Activated CD4-positive, alpha-beta memory T cell treated with anti-CD3 and anti-CD28 coated beads for 36 hours (primary cell): Measurements from ENCODE around the gene ALKBH1. TPM values are rescaled to one million over a fixed set of nuclear protein-coding genes. Genes with fewer than 3 reads are reported as not detected.
"Not testable (repeated sequence)": the region's sequence is repeated elsewhere in the genome, so short reads cannot be mapped to it uniquely, and the experiment has no call there.

Source experiments
- CTCF ChIA-PET: fragments of 350-600 bp; sonication (Branson Sonifier 250); formaldehyde crosslinking; loops from one replicate; lab custom pipeline; 2021; ENCODE audit warnings: antibody characterized with exemption, inconsistent platforms; lab: Charles Lee
- POLR2A ChIA-PET: fragments of 350-600 bp; sonication (Branson Sonifier 250); formaldehyde crosslinking; loops from one replicate; lab custom pipeline; 2021; ENCODE audit warnings: antibody characterized with exemption; lab: Charles Lee
- DNase-seq: peaks from one replicate; pipeline ENCODE4 v3.0.0-alpha.2; 2020
- H3K27ac Mint-ChIP-seq: one replicate; pipeline ENCODE4 v1.8.0; 2021; ENCODE audit warnings: mixed read lengths
- H3K27me3 Mint-ChIP-seq: one replicate; pipeline ENCODE4 v1.8.0; 2021; ENCODE audit warnings: mixed read lengths
- H3K36me3 Mint-ChIP-seq: one replicate; pipeline ENCODE4 v1.8.0; 2021; ENCODE audit warnings: mixed read lengths
- H3K4me1 Mint-ChIP-seq: one replicate; pipeline ENCODE4 v1.8.0; 2021; ENCODE audit warnings: low read depth, mixed read lengths
- H3K4me3 Mint-ChIP-seq: one replicate; pipeline ENCODE4 v1.8.0; 2021; ENCODE audit warnings: mild to moderate bottlenecking, mixed read lengths
- H3K9me3 Mint-ChIP-seq: one replicate; pipeline ENCODE4 v1.8.0; 2021; ENCODE audit warnings: mixed read lengths
- intact Hi-C: fragments of 100-400 bp; cut with micrococcal nuclease; formaldehyde crosslinking; loops from one replicate; pipeline ENCODE4 v1.15.1; 2023
- total RNA-seq, 2 experiments: library from RNA; stranded (reverse); gene quantifications; one replicate each; pipeline ENCODE4 v1.2.3, GENCODE V29; 2021

Gene ALKBH1
- total RNA-seq, 2 experiments from 2014 or later, result 13.2 to 16.1 TPM

DNA sequence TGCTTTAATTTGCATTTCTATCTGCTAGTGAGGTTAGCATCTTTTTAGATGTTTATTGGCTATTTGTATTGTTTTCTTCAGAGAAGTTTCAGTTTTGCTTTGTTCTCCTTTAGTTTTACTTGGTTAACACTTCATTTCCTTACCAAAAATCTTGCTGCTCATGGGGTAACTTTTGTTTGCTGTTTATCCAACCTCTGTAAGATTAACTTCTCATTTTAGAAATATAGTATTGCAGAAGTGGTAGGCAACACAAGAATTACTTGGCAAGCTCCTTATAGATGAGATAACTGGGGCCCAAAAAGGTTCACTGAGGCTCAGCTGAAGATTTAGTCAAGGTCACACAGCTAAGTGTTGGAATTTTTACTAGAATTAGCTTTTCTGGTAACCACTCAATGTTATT is 40.5 kb downstream of the ALKBH1 start:
- no peaks in the 10 kb centered on the region for H3K4me1 Mint-ChIP-seq
- no peaks in the 10 kb centered on the region for H3K27me3 Mint-ChIP-seq
- H3K4me3 Mint-ChIP-seq, result no peak overlapping the region
- H3K9me3 Mint-ChIP-seq, result no peaks in the 10 kb centered on the region
- no peaks in the 10 kb centered on the region for H3K36me3 Mint-ChIP-seq
- POLR2A ChIA-PET, result no interaction called here
- no peak overlapping the region for H3K27ac Mint-ChIP-seq
- intact Hi-C loops, result no loop called here
- no peak for DNase-seq
- CTCF ChIA-PET, result interaction anchor here (0.6 kb wide), 1 partner anchor 175 kb away, joined by 4 read pairs; no protein-coding TSS in a partner anchor

GRCh38 chr14:77663293-77663692 is 44.5 kb downstream of the ALKBH1 start:
- ChIA-PET CTCF (no interaction called here), POLR2A (no interaction called here)
- Mint-ChIP-seq H3K36me3 (no peaks in the 10 kb centered on the region), H3K9me3 (no peaks in the 10 kb centered on the region), H3K4me1 (no peaks in the 10 kb centered on the region), H3K27ac (no peak overlapping the region), H3K4me3 (no peak overlapping the region), H3K27me3 (no peaks in the 10 kb centered on the region)
- no peak for DNase-seq
- intact Hi-C loops, result no loop called here

DNA sequence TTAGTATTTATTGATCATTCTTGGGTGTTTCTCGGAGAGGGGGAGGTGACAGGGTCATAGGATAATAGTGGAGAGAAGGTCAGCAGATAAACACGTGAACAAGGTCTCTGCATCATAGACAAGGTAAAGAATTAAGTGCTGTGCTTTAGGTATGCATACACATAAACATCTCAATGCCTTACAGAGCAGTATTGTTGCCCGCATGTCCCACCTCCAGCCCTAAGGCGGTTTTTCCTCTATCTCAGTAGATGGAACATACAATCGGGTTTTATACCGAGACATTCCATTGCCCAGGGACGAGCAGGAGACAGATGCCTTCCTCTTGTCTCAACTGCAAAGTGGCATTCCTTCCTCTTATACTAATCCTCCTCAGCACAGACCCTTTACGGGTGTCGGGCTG is 46.3 kb downstream of the ALKBH1 start:
- H3K36me3 Mint-ChIP-seq, H3K27me3 Mint-ChIP-seq, POLR2A ChIA-PET, H3K4me1 Mint-ChIP-seq, H3K27ac Mint-ChIP-seq, H3K4me3 Mint-ChIP-seq, CTCF ChIA-PET, DNase-seq, intact Hi-C loops, H3K9me3 Mint-ChIP-seq: not testable (repeated sequence)

DNA sequence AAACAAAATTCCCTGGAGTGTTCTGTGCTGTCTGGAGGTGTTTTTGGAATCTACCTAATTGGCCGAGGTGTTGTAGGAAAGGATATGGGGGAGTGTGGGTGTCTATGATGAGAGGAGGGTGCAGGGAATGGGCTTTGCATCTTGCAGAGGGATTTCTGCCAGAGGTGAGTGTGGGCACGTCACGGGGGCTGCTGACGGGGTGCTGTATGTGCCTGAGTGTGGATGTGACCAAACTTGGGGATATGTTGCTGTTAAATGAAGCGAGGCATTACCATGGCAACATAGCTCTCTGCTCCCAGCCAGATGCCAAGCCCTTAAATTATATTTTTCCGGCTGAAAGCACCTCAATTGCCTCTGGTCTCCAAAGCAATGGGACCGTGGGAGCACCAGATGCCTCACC is 47.1 kb downstream of the ALKBH1 start:
- Mint-ChIP-seq H3K27me3 (no peaks in the 10 kb centered on the region), H3K9me3 (no peaks in the 10 kb centered on the region), H3K36me3 (no peaks in the 10 kb centered on the region), H3K4me1 (no peaks in the 10 kb centered on the region), H3K27ac (no peak overlapping the region), H3K4me3 (no peak overlapping the region)
- ChIA-PET POLR2A (no interaction called here), CTCF (no interaction called here)
- DNase-seq, result no peak
- intact Hi-C loops, result no loop called here

- ChIA-PET POLR2A (no interaction called here), CTCF (no interaction called here)
- DNase-seq, result no peak
- intact Hi-C loops, result loop anchor here (5.0 kb wide), 1 partner anchor 142 kb away; the partner anchor contains the start of gene ADCK1
- Mint-ChIP-seq H3K27me3 (no peaks in the 10 kb centered on the region), H3K4me1 (no peaks in the 10 kb centered on the region), H3K36me3 (no peaks in the 10 kb centered on the region), H3K4me3 (no peak overlapping the region), H3K9me3 (no peaks in the 10 kb centered on the region), H3K27ac (no peak overlapping the region)
Observed at GRCh38 chr14:77659831-77660230, 48.0 kb downstream of the ALKBH1 start.

- Mint-ChIP-seq H3K9me3 (no peaks in the 10 kb centered on the region), H3K36me3 (no peaks in the 10 kb centered on the region), H3K4me1 (no peaks in the 10 kb centered on the region), H3K27me3 (no peaks in the 10 kb centered on the region), H3K27ac (no peak overlapping the region), H3K4me3 (no peak overlapping the region)
- ChIA-PET POLR2A (no interaction called here), CTCF (no interaction called here)
- no peak for DNase-seq
- intact Hi-C loops, result loop anchor here (5.0 kb wide), 1 partner anchor 145 kb away; the partner anchor contains the start of gene ADCK1
Observed at GRCh38 chr14:77657280-77657679, 50.5 kb downstream of the ALKBH1 start.

GRCh38 chr14:77654001-77654441 is 53.8 kb downstream of the ALKBH1 start:
- no peaks in the 10 kb centered on the region for H3K36me3 Mint-ChIP-seq
- H3K4me3 Mint-ChIP-seq, result no peak overlapping the region
- intact Hi-C loops, result no loop called here
- ChIA-PET CTCF (interaction anchor here (0.9 to 1.2 kb wide), 2 partner anchors 208 to 913 kb away, joined by 3 to 4 read pairs; no protein-coding TSS in a partner anchor), POLR2A (no interaction called here)
- no peaks in the 10 kb centered on the region for H3K4me1 Mint-ChIP-seq
- H3K27me3 Mint-ChIP-seq, result no peaks in the 10 kb centered on the region
- no peaks in the 10 kb centered on the region for H3K9me3 Mint-ChIP-seq
- H3K27ac Mint-ChIP-seq, result no peak overlapping the region
- DNase-seq, result no peak

DNA sequence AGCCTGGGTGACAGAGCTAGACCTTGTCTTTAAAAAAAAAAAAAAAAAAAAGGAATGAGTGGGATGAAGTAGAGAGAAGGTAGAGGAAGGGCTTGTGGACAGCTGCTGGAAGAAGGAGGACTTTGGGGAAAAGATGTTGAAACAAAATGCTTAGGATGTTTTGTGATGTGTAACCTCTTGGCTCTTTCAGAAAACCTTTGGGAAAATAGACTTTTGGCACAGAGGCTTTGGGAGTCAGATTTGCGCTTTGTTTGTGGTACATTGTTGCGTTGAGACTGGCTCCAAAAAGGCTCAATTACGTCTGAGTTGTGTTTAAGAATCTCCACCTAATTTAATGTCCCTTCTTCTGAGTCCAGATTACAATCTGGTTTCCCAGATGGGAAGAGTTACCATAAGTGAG is 58.5 kb downstream of the ALKBH1 start:
- no peak for DNase-seq
- H3K27ac Mint-ChIP-seq, result no peak overlapping the region
- H3K9me3 Mint-ChIP-seq, result no peaks in the 10 kb centered on the region
- ChIA-PET CTCF (no interaction called here), POLR2A (no interaction called here)
- no peaks in the 10 kb centered on the region for H3K36me3 Mint-ChIP-seq
- no peak overlapping the region for H3K4me3 Mint-ChIP-seq
- no peaks in the 10 kb centered on the region for H3K27me3 Mint-ChIP-seq
- no peaks in the 10 kb centered on the region for H3K4me1 Mint-ChIP-seq
- intact Hi-C loops, result no loop called here

- H3K27me3 Mint-ChIP-seq, result no peaks in the 10 kb centered on the region
- no peak overlapping the region for H3K27ac Mint-ChIP-seq
- H3K4me1 Mint-ChIP-seq, result no peaks in the 10 kb centered on the region
- H3K36me3 Mint-ChIP-seq, result no peaks in the 10 kb centered on the region
- no peak for DNase-seq
- intact Hi-C loops, result no loop called here
- H3K9me3 Mint-ChIP-seq, result no peaks in the 10 kb centered on the region
- H3K4me3 Mint-ChIP-seq, result no peak overlapping the region
- ChIA-PET POLR2A (no interaction called here), CTCF (no interaction called here)
Observed at GRCh38 chr14:77648520-77649200, 59.2 kb downstream of the ALKBH1 start.

DNA sequence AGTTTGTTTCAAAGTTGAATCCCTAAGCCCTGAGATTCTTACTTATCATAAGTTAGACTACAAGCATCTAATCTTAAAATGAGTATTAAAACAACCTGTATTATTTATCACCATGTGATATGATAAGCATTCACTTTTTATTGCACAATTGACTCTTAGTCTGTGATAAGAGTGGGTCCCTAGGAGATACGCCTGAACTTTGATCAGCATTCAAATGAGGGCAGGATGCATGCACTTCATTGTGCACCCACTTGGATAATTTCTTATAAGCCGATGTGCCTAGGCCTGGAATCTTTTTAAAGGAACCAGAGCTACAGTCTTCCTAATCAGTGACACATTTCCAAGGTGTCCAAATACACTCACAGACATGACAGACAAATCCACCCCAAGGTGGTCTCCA is 60.0 kb downstream of the ALKBH1 start:
- no peaks in the 10 kb centered on the region for H3K27me3 Mint-ChIP-seq
- H3K4me1 Mint-ChIP-seq, result no peaks in the 10 kb centered on the region
- no peak overlapping the region for H3K27ac Mint-ChIP-seq
- intact Hi-C loops, result no loop called here
- ChIA-PET CTCF (no interaction called here), POLR2A (no interaction called here)
- no peak for DNase-seq
- H3K4me3 Mint-ChIP-seq, result no peak overlapping the region
- no peaks in the 10 kb centered on the region for H3K9me3 Mint-ChIP-seq
- no peaks in the 10 kb centered on the region for H3K36me3 Mint-ChIP-seq

DNA sequence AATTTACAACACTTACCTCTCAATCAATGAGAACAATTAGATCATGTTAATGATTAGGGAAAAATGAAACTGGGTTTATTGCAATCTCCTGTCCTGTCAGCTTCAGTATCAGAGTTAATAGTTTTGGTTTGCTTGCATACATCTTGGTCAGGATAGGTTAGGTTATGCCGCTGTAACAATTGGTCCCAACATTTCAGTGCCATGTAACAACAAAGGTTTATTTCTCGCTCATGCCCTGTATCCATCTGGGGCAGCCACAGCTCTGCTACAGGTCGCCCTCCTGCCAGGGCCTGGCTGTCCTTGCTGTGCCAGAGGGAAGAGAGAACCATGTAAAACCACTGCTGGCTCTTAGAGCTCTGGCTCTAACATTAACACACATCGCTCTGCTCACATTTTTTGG is 60.9 kb downstream of the ALKBH1 start:
- DNase-seq, result no peak
- Mint-ChIP-seq H3K9me3 (no peaks in the 10 kb centered on the region), H3K27me3 (no peaks in the 10 kb centered on the region), H3K36me3 (no peaks in the 10 kb centered on the region), H3K27ac (no peak overlapping the region), H3K4me1 (peaks cover 7% of the 10 kb centered on the region), H3K4me3 (no peak overlapping the region)
- CTCF ChIA-PET, result no interaction called here
- intact Hi-C loops, result no loop called here
- POLR2A ChIA-PET, result no interaction called here

- Mint-ChIP-seq H3K27ac (no peak overlapping the region), H3K9me3 (no peaks in the 10 kb centered on the region), H3K36me3 (no peaks in the 10 kb centered on the region), H3K4me1 (peaks cover 17% of the 10 kb centered on the region), H3K4me3 (no peak overlapping the region), H3K27me3 (no peaks in the 10 kb centered on the region)
- CTCF ChIA-PET, result no interaction called here
- DNase-seq, result no peak
- intact Hi-C loops, result no loop called here
- POLR2A ChIA-PET, result no interaction called here
Observed at GRCh38 chr14:77645520-77646230, 62.1 kb downstream of the ALKBH1 start.
